NCI-H2029 treated with DMSO at 0.1 percent for 48 hours (cell line): ENCODE results near the gene ADAMTS3.
"Not testable (repeated sequence)": the region's sequence is repeated elsewhere in the genome, so short reads cannot be mapped to it uniquely, and the experiment has no call there.

Experiments
- DNase-seq: peaks from one replicate; lab custom pipeline; 2025; lab: John Stamatoyannopoulos, UW

The ADAMTS3 gene

GRCh38 chr4:72473434-72473900, 95.6 kb downstream of the ADAMTS3 start:
- no peak for DNase-seq

GRCh38 chr4:72471816-72472215, 97.2 kb downstream of the ADAMTS3 start:
- DNase-seq, result no peak

DNA sequence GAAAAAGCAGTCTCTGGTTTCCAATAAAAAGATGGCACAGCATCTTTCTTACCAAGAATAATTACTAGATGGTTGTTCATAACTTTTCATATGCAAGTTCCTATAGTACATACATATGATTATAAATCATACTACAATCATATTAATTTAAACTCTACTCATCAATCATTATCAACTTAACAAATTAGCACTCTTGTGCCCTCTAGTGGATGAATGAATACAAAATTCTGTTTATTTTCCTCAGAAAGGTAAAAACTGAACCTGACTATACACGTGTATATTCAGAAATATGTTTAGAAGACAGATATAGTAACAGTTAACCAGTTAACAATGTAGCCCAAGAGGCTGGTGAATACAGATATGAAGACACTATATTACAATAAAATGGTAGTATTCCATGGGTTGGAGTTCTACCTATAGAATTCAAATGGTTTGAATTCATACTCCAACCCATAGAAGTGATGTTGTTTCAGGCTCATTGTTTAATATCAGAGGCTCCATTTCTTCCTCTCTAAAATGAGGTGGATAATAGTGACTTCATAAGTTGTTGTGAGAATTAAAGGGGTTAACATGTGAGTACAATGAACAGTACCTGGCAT, 100.0 kb downstream of the ADAMTS3 start:
- DNase-seq, result no peak

DNA sequence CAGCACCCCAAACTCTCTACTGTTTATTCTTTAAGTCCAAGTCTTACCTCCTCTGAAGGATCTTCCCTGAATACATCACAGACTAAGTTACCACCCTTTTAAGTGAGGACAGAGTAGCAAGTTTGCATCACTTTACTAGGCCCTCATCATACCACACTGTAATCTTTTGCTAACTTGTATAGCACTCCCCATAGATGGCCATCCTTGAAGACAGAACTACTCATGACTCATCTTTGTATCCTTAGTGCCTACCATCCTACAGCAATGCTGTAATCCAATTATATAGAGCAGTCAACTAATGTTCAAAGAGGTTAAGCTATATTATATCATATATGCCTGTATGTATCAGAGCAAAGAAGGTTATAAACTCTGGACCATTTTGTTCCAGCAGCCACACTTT, 101.4 kb downstream of the ADAMTS3 start:
- DNase-seq, result no peak

- DNase-seq, result no peak
Observed at GRCh38 chr4:72463724-72464123, 105.3 kb downstream of the ADAMTS3 start.

DNA sequence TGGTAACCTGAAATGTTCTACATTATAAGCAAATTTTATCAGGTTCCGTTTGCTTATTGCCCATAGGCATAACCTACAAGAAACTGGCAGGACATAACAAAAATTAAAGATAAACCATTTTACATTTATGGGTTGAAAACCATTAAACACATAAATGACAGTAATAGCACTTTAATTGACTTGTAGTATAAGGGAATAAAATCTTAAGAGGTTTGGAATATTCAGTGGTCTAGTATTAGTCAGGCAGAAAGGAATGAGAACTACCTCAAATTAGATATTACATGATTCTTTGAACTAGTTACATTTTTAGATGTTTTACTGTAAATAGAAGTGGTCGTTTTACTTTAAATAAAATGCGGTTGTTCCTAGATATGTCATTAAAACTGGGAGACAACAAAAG, 111.9 kb downstream of the ADAMTS3 start:
- DNase-seq, result no peak

DNA sequence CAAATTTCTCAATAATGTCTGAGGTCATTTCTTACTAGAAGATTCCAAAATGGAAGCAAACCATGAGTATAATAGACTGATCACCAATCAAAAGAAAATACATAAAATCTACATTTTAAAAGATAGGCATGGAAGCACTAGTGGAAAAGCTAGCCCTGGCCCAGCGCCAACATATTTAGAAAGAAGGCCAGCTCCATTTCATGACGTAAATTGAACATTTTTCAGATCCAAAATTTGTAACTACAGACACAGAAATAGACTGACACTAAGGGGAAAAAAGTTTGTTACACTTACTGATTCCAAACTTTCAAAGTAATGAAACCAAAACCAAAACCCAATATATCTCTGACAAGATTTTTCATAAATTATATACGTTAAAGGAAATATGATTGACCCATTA, 117.7 kb downstream of the ADAMTS3 start:
- DNase-seq, result no peak

GRCh38 chr4:72449705-72450104, 119.3 kb downstream of the ADAMTS3 start:
- no peak for DNase-seq

- DNase-seq, result no peak
Observed at GRCh38 chr4:72448231-72448630, 120.8 kb downstream of the ADAMTS3 start.

- no peak for DNase-seq
Observed at GRCh38 chr4:72446353-72447055, 122.5 kb downstream of the ADAMTS3 start.

- no peak for DNase-seq
Observed at GRCh38 chr4:72444092-72444491, 124.9 kb downstream of the ADAMTS3 start.

DNA sequence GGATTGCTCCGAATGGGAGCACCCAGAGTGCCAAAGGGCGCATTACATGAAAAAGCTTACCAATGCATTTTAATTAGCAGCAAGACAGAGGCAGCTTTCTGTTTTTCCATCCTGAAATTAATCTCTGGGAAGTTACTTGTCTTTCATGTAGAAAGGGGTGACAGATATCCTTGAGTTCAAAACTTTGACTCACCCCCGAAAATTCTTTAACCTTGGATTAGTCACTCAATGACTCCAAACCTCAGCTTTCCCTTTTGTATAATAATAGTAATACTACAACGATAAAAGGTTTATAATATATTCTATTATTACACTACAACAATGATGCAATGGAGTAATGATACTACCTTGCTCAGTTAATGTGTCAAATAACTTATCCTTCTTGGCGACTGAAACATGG, 126.3 kb downstream of the ADAMTS3 start:
- DNase-seq, result no peak

DNA sequence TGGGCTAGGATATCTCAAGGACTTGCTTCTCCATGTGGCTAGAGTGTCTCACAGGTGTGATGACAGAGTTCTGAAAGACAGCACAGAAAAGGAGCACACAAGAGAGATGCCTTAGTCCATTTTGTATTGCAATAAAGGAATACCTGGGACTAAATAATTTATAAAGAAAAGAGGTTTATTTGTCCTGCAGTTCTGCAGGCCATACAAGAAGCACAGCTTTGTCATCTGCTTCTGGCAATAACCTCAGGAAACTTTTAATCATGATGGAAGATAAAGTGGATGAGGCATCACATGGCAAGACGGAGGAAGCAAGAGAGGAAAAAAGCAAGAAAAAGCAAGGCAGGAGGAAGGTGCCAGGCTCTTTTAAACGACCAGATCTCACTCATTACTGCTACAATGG, 126.9 kb downstream of the ADAMTS3 start:
- no peak for DNase-seq

DNA sequence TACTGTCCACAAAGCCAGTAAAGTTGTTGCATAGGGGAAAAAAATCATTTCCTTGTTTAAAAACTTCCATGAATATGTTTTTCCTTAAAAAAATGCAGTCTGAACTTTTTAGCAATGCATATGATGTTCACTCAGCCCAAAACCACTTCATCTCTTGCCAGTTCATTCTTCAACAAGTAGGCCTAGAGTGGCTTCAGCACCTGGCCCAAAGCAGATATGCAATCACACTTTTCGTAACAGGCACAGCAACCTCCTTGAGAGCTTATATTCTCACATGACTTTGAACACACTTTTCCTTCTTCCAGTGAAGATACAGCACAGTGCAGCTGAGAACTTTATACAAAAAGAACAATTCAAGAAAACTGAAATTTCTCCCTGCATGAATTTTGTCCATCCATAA, 128.6 kb downstream of the ADAMTS3 start:
- no peak for DNase-seq

DNA sequence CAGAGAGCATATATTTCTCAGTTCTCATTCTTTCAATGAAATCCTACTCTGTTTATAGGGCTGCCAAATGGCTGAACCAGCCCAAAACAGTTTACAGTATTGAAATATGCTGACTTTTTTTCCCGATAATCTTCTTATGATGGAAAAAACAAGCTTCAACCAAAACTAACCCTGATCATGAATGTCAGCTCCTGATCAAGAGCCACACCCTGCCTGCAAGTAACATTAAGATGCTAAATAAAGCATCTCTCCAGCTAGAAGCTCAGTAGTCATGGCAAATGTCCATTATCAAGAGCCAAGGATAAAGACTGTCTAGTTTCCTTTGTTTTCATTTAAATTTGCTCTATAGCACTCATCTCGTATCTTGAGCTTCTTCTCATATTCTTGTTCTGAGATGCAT, 136.0 kb downstream of the ADAMTS3 start:
- no peak for DNase-seq

GRCh38 chr4:72432282-72432681, 136.7 kb downstream of the ADAMTS3 start:
- DNase-seq, result no peak

DNA sequence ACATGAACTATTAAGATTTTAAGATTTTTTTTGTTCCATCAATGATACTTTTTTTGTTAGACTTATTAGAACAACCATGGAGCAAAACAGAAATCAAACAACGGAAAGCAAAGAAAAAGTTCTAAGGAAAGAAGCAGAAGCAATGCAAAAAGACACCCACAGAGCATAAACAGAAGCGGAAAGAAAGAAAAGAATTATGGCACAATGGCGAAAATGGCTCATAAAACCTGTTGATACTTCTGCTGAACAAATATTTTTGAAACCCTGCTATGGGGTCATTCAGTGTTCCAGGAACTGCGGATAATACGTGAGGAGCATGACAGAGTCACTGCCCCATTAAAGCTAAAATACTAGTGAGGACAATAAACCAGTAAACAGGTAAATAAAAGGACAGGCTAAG, 138.0 kb downstream of the ADAMTS3 start:
- DNase-seq, result no peak

- DNase-seq, result no peak
Observed at GRCh38 chr4:72430050-72430449, 139.0 kb downstream of the ADAMTS3 start.

DNA sequence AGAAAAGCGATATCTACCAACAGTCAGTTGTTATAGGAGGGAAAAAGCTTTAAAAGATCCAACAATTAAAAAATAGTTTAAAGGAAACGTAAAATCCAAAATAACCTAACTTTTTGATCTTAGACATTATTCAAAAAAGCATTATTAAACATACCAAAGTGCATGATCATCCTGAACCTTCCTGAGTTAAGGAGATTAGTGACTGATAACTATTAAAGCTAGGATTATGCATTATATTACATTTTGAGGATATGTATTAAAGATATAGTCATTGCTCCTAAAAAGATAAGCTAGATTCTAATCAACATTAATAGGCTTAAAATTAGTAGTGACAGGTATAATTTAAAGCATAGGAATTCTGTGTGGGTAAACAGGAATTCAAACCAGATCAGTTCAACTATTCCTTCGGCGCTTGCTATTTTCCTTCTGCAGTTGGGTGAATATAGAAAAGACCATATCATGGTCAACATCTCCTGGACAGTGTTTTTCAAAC, 139.6 kb downstream of the ADAMTS3 start:
- no peak for DNase-seq

DNA sequence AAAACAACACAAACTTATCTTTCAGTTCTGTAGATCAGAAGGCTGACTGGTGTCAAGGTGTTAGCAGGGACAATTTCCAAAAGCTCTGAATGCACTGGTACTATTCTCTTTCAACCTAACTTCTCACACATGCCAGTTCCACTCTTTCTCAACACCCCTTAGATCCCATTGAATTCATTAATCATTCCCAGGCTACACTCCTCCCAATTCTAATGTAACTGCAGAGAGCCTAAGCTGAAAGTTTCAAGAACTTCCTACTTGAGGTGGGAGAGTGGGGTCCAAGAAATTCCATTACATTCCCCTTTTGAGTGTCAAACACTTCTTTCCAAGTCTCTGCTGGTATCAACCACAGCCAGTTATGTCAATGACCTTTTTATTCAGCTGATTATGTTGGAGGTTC, 142.0 kb downstream of the ADAMTS3 start:
- no peak for DNase-seq

DNA sequence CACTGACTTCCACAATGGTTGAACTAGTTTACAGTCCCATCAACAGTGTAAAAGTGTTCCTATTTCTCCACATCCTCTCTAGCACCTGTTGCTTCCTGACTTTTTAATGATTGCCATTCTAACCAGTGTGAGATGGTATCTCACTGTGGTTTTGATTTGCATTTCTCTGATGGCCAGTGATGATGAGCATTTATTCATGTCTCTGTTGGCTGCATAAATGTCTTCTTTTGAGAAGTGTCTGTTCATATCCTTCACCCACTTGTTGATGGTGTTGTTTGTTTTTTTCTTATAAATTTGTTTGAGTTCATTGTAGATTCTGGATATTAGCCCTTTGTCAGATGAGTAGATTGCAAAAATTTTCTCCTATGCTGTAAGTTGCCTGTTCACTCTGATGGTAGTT, 143.1 kb downstream of the ADAMTS3 start:
- not testable (repeated sequence) for DNase-seq

GRCh38 chr4:72424006-72424405, 145.0 kb downstream of the ADAMTS3 start:
- no peak for DNase-seq

DNA sequence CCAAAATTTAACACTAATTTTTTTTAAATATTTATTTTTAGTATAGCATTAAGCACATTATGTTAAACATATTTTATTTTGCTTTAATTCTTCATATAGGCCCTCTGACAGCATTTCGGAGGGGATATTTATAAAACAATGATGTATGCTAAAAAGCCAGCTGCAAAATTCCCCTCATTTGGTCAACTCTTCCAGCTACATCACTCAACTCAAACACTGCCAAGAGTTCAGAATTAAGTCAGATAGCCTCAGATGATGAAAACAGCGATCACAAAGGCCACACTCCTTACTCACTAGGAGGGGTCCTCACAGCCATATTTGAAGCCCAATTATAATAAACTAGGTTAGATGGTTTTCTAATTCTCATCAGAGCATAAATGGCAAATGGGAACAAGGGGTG, 146.6 kb downstream of the ADAMTS3 start:
- DNase-seq, result no peak

DNA sequence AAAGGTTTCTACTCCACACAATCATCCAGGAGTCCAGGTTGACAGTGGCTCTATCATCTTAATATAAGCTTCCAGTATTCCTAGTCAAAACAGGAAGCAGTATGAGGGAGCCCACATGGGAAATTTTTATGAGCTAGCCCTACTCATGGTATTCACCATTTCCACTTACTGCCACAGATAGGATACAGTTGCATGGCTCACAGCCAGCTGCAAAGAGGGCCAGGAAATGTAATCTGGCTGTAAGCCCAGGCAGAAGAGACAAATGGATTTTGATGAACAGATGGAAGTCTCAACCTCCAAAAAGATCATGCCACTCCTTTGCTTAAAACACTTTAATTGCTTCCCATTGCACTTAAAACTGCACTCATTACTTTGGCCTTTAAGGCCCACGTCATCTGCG, 150.6 kb downstream of the ADAMTS3 start:
- peak; percentile 47 for DNase-seq
